ENCODE results near the gene THG1L.

GRCh38 chr5:157748760-157749461 is 17.7 kb downstream of the THG1L start:
- TF ChIP-seq CTCF (IDR thresholded peaks at IDR 0.05) (no peak), POLR2A (IDR thresholded peaks at IDR 0.05) (no peak), POLR2AphosphoS5 (IDR thresholded peaks at IDR 0.05) (no peak)

Data from gastroesophageal sphincter (tissue), 3 donors.